NK-92 (cell line): ENCODE data around the gene LHFPL6.

Source experiments
- DNase-seq: peaks from one replicate; lab custom pipeline; 2025; ENCODE audit not compliant: unreplicated experiment; lab: John Stamatoyannopoulos, UW

LHFPL6 gene

DNA sequence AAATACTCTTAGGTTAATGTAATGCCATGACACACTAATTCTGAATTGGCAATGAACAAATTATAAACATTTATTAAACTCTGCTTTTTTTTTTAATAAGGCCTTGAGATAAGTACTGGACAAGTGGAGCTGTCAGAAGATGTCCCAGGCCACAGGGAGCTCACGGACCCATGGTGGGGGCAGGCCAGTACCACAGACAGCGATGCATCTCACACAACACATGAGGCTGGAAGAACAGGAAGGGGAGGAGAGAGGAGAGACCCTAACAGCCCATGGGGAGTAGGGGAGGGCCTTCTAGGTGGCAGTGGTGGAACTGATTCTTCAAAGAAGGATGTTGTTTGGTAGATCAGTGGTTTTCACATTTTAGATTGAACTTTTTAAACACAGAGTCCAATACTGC lies 128.4 kb downstream of the LHFPL6 start:
- no peak for DNase-seq

DNA sequence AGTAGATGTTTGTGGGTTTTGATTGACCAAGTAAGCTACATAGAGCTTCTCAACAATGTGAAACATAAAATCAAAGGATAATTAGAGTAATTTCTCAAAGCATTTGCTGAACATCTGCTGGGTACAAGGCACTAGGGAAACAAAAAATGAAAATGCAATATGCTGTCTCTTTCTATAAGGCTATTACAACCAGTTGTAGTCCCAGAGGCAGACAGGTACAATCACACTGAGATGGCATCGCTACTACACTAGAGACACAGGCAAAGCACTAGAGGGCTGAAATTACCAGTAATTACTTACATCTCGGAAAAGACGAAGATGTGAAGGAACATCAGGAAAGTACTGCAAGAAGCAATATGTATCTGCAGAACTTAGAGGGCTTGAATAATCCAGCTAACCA lies 133.3 kb downstream of the LHFPL6 start:
- DNase-seq = no peak

DNA sequence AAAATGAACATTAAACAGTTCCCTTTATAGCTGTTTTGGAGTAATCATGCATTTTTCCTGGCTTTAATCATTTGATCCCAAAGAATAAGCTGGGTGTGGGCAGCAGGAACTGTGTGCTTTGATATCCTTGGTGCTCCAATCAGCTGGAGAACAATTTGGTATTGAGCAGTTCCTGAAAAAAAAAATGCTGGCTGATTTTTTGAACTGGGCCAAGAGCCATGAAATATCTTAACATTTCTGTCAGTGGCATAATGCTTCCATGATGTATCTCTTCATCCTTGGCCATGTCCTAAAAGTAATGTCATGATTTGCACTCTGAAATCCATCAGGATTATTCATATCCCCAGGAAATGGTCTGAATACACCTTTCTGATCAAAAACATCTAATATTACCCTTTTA lies 134.7 kb downstream of the LHFPL6 start:
- DNase-seq = no peak

DNA sequence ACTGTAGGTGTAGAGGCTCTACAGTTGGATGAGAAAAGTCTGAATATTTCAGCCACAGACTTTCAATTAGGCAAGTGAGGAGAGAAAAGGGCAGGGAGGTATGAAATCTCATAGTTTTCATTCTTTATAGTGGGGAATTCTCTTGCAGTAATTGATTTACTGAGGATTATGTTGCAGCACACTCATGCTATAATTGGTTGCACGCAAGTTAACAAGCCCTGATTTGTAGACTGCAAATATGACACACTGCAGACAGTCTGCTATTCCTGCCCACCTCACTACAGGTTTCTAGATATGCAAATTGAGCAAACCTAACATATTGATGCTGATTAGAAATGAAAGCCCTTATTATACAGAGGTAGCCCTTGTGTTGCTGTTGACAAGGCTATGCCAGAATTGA lies 139.4 kb downstream of the LHFPL6 start:
- DNase-seq = no peak

DNA sequence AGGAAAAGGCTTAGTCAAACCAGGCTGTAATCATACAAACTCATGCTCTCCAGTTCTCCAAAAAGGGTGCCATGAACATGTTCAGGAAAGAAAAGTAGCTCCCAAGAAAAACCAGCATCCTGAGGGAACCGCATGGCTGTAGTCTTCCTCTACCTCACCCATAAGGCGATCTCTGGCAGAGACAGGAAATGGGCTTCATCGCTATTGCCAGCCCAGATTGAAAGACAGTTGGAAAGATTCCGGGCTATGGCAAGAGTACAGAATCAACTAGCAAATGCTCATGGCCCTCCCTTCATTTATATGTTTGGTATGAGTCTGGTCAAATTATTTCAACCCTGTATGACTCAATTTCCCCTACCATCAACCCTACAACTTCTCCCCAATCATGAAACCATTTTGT lies 140.1 kb downstream of the LHFPL6 start:
- no peak for DNase-seq

DNA sequence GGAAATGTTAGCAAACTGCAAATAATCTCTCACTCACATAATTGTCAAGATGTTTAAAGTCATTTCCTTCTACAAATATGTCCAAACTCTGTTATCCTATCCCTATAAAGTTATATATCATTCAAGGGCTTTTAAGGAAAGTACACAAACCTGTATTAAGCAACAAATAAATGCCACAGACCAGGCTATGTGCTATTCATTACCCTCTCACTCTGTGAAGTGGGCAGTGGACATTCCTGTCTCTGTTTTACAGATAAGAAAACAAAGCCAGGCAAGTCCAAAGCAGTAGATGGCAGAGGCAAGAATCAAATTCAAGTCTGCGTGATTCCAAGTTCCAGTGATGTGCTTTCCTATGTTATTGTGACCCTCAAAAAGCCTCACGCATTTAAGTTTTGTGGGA lies 140.6 kb downstream of the LHFPL6 start:
- DNase-seq = no peak

DNA sequence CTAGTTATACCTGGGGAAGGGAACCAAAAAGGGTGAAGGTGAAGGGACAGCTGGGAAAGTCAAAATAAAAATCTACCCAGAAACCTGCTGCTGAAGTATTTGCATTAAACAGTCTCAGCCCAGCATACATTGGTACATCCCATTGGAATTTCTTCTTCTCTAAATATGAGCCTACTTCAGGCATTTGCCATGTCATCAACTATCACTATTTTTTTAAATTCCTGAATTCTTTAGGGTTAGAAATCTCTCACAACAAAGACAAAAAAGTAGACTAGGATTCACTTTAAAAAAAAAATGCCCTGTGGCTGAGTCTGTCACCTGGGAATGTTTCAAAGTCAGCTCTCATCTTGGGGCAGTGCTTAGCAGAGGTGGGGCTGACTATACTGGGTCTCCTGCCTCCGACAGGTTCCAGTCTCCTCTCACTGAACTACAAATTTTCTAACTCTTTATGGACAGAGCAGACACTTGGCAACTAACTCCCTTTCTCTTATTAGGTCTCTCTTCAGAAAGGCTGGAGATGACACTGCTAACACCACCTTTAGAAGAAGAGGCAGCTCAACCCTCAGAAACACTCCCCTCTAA lies 141.2 kb downstream of the LHFPL6 start:
- no peak for DNase-seq

DNA sequence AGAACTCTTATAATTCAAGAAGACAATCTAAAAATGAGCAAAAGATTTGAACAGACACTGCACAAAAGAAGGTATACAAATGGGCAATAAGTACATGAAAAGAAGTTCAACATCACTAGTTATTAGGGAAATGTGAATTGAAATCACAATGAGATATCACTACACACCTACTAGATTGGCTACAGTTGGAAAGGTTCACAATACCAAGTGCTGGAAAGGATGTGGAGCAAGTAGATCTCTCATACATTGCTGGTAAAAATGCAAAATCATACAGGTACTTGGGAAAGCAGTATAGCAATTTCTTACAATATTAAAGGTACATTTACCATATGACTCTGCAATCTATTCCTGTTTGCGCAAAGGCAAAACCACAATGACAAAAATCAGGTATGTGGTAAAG lies 145.7 kb downstream of the LHFPL6 start:
- DNase-seq = no peak

DNA sequence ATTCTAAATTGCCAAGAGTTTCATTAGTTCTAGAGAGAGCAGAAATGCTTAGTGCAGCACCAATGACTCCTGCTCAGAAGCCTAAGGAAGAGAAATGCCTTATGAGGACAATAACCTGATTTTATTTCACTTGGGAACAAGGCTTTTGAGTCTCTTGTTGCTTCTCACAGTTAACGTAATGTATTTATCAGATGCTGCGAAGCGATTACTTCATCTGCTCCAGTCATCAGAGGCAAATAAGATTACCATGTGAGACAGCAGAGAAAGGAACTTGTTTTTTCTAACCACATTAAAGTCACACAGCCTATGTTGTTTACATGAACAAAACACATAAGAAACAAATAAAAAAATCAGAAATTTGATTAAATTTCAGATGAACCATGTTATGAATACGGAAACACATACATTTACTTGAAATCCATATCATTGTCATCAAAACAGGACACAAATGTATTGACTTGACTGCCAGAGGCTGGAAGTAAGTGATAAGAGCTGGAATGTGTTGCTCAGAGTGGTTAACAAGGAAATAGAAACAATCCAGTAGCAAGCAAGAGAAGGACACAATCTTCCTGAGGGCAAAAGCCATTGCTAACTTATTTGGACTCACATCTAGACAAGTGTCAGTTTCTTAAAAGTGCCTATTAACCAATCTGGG lies 147.3 kb downstream of the LHFPL6 start:
- no peak for DNase-seq

DNA sequence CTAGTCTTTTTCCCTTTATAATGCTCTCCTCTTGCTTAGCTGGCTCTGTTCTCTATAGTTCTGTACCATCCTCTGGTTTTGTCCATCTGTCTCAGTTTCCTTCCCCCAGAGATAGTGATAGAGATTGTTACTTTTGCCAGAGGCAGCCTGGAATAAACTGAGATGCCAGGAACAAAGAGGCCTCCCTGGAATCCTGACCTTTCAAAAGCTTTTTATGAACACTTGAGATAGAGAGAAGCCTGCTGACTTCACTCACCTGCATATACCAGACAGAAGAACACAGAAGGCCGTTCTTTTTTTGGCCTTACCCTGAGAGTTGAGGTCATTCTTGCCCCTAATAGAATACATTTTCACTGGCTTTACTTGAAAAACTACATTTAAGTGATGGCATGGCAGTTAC lies 150.2 kb downstream of the LHFPL6 start:
- DNase-seq = no peak

DNA sequence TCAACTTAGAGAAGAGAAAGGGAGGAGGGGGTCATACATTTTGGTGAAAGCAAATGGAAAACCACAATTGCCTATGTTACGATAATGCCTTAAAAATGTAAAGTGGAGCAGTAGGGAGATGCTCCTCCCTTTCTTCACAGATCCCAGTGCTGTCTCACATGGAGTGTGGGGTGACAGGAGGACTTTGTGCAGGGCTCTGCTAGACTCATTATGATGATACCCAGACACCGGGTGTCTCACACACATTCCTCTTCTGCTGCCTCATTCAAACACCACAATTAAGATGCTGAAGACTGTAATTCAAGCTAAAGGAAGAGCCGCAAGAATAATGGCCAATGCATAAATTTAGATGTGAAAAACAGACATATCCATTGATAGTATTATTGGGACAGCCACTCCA lies 150.6 kb downstream of the LHFPL6 start:
- DNase-seq = no peak

DNA sequence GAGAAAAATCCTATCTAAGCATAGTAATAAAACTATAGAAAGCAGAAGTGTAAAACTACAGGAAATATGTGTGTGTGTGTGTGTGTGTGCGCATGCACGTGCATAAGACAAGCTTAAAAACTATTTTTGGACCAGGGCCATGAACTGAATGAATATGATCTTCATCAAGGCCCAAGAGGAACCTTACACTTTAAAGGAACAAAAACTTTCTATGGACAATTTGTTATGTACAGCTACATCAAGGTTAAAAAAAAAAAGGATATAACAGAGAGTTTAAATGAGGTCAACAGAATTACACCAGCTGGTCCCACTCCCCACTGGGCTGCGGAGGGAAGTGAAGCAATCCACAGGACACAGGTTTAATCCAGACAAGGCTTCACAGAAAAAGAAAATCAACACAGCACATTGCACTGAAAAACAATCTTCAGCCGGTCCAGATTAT lies 151.1 kb downstream of the LHFPL6 start:
- DNase-seq = no peak

DNA sequence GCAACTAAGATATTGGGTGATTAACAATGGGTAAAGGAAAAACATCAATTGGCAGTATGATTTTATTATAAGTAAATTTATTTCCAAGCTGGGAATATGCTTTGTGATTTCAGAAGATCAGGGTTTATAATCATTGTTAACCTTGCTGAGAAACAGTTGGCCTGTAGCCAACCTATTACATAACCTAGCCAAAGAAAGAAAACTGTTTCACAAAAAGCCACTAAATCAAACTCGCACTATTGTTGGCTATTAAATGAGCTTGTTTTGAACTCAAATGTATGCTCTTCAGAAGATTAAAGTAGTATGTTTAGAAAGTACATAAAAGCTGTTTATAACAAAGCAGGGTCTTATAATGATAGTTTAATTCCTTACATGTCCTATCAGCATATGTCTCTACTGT lies 151.7 kb downstream of the LHFPL6 start:
- no peak for DNase-seq

DNA sequence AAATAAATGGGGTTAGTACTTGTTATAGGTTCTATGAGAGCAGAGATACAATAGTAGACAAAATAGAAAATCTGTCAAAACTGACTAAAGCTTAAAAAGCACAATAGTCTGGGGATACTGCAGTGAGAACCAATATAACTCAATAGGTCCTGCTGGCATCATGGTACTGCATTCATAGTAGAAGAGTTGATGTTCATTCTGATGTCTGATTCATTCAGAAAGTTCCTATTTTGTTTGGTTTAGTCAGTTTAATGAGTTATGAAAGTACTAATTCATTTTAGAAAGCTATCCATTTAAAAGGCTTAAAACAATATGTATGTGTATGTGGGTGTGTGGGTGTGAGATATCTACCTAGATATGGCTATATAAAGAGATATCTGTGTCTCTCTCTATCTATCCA lies 152.8 kb downstream of the LHFPL6 start:
- DNase-seq = no peak

DNA sequence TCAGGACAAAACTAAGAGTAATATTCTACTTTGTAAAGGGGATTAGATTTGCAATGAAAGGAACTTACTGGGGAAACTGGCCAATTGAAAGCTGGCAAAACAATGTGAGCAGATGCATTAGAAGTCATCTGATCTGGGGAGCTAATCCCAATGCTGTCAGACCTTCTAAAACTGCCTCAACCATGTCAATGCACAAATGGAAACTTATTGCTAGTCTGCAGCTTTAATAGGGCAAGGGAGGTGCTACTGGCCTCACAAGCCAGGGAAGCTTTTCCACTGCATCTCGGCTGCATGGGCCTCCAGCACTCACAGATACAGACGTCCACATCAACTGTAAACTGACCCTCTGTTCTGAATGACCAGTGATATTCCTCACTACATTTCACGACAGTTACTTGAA lies 154.2 kb downstream of the LHFPL6 start:
- no peak for DNase-seq

DNA sequence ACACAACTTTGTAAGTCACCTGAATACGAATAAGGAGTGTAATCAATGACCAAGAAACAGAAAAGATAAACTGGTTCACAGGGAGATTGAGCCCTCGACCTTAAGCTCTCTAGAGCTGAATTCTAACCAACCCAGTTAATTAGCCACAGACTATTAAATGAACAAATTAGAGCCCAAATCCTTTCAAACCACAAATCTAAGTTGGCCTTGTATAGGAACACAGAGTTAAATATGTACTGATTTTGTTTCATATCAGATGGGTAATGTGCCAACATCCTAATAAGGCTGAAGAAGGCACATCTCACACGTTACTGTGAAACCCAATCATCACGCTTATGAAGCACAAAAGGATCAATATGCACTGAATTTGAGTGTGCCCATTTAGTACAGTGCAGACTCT lies 156.1 kb downstream of the LHFPL6 start:
- no peak for DNase-seq

DNA sequence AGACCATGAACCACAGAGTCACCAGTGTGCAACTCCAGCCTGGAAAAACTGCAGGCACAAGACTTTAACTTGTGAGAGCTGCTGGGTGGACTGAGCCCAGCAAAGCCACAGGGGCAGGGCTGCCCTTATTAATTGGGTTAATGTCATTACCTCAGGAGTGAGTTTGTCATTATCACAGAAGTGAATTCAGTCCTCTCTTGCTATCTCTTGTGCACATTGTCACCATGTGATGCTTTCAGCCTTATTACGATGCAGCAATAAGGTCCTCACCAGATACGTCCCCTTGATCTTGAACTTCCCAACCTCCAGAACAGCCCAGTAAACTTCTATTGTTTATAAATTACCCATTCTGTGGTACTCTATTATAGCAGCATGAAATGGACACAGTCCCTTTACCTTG lies 158.1 kb downstream of the LHFPL6 start:
- DNase-seq = no peak

DNA sequence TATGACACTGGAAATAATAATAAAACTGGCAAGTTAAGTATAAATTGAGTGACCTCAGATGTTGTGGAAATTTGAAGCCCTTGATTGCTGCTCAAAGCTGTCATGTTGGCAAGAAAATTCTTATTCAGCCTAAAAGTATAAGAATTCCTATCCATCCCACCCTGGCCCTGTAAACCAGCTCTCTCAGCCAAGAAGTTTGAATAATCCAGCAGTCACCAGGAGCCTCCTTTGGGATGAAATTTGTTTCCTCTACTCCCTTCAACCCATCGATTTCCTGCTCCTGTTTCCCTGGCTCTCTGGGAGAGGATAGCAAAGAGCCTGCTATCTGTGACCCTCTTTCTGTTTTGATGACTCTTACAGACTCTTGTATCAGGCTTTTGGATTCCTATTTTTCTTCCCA lies 169.3 kb downstream of the LHFPL6 start:
- no peak for DNase-seq

DNA sequence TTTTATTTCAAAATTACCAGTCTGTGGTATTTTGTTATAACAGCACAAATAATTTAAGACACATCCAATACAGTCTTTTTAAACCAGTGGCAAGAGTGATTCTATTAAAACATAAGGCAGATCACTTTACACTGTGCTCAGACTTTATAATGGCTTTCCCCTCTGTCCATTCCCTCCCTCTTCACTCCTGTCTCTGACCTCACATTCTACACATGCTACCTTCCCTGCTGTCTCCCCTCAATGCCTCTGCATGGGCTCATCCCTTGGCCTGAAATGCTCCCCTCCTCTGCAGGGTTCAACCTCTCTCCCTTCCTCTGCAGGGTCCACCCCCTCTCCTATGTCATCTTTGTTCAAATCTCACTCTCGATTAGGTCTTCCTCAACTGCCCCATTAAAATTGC lies 170.8 kb downstream of the LHFPL6 start:
- no peak for DNase-seq

DNA sequence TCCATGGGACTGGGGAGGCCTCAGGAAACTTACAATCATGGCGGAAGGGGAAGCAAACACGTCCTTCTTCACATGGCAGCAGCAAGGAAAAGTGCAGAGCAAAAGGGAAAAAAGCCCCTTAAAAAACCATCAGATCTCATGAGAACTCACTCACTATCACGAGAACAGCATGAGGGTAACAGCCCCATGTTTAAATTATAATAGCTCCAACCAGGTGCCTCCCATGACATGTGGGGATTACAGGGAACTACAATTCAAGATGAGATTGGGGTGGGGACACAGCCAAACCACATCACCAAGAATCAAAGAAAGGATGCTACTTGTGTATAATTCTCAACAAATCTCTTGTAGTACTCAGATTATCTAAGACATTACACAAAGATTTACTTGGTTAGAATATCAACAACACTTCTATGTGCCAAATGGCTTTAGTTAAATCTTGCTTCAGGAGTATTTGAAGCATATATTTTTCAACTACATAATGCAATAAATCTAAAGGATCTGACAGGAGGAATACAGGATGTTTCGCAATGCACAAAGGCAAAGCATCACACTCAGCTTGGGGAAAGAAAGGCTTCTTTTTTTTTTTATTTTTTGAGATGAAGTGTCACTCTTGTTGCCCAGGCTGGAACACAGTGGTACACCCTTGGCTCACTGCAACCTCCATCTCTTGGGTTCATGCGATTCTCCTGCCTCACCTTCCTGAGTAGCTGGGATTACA lies 180.0 kb downstream of the LHFPL6 start:
- DNase-seq = no peak

DNA sequence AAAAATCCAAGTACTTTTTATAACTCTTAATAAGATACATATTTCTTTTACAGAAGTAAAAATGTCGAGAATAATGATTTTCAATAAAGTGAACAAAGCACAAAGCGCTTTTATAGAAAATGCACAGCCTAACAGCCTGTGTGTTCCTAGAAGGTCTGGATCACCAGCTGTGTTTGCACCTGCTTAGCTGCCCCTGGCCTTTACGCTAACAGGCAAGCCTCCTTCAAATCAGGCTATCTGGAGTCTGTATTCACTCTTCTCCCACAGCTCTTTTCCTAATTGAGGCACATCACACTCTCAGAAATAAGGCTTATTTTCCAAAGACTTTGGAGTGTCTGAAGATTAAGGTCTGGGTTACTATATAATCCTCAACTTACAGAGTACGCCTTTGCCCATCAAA lies 183.1 kb downstream of the LHFPL6 start:
- no peak for DNase-seq

DNA sequence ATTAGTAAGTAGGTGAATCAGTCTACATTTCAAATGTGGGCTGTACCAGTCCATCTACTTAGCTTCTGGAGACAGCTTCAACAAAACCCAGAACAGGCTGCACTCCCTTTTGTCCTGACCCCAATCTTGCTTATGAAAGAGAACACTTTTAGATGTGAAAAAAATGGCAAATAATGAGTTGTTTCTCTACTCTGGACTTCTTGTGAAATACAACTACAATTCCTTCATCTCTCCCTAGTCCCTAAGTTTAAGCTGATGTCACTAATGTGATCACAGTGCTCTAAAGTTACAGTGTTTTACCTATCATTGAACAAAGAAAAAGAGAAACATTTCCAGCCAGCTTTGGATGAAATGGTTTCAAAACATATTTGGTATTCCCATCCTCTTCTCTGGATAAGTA lies 183.9 kb downstream of the LHFPL6 start:
- DNase-seq = no peak

DNA sequence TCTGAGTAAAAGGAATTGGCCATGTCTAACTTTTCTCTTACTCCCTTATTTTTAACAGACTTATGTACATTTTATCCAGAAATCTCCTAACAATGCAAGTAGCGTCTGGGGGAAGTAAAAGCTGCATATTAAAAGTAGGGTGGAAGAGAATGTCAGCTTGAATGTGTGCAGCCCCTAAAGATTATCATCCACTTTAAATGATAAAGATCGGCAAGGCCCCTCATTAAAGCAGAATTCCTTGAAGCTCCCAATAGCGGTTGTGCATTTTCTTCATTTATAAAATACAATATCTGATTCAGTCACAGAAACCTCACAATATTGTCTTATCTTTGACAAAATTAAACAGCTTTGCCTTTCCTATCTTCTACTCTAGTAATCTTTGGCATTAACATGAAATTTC lies 184.6 kb downstream of the LHFPL6 start:
- no peak for DNase-seq
